ENCODE data around the gene DENND4A. TPM values are rescaled to one million over a fixed set of nuclear protein-coding genes. Genes with fewer than 3 reads are reported as not detected.

Gene DENND4A
- polyA plus RNA-seq, 1 experiment = 19.1 TPM

GRCh38 chr15:65804252-65804931 lies 12.3 kb upstream of the DENND4A start:
- H3K27ac ChIP-seq (ENCODE audit: low read depth, low read length) = no peak overlapping the region
- no peak overlapping the region for H3K4me3 ChIP-seq (ENCODE audit: low read depth, low read length)
- H3K27me3 ChIP-seq (ENCODE audit: control insufficient read depth, insufficient read depth, low read length) = no peaks in the 10 kb centered on the region
- CTCF ChIA-PET = interaction anchor here (1.1 kb wide), 1 partner anchor 20 kb away, joined by 7 read pairs; no protein-coding TSS in a partner anchor
- POLR2A ChIA-PET = no interaction called here
- no peak for DNase-seq (ENCODE audit: low read depth, low spot score)
- no peak for TF ChIP-seq CTCF (IDR thresholded peaks at IDR 0.05; ENCODE audit: low read depth, low read length)
- no peaks in the 10 kb centered on the region for H3K9me3 ChIP-seq (ENCODE audit: control insufficient read depth, insufficient read depth, low read length)

- POLR2A ChIA-PET = no interaction called here
- Histone ChIP-seq H3K4me3 (ENCODE audit: low read depth, low read length) (no peak overlapping the region), H3K9me3 (ENCODE audit: control insufficient read depth, insufficient read depth, low read length) (no peaks in the 10 kb centered on the region), H3K27me3 (ENCODE audit: control insufficient read depth, insufficient read depth, low read length) (no peaks in the 10 kb centered on the region), H3K27ac (ENCODE audit: low read depth, low read length) (no peak overlapping the region)
- no peak for TF ChIP-seq CTCF (IDR thresholded peaks at IDR 0.05; ENCODE audit: low read depth, low read length)
- no peak for DNase-seq (ENCODE audit: low read depth, low spot score)
- CTCF ChIA-PET = interaction anchor here (1.0 kb wide), 1 partner anchor 23 kb away, joined by 4 read pairs; no protein-coding TSS in a partner anchor
Observed at GRCh38 chr15:65801229-65801805, 9.2 kb upstream of the DENND4A start.

- no peak for TF ChIP-seq CTCF (IDR thresholded peaks at IDR 0.05; ENCODE audit: low read depth, low read length)
- Histone ChIP-seq H3K4me3 (ENCODE audit: low read depth, low read length) (no peak overlapping the region), H3K27ac (ENCODE audit: low read depth, low read length) (no peak overlapping the region), H3K9me3 (ENCODE audit: control insufficient read depth, insufficient read depth, low read length) (no peaks in the 10 kb centered on the region; the same call in 1 of the 2 replicates), H3K27me3 (ENCODE audit: control insufficient read depth, insufficient read depth, low read length) (no peaks in the 10 kb centered on the region)
- no peak for DNase-seq (ENCODE audit: low read depth, low spot score)
- ChIA-PET CTCF (interaction anchor here (0.5 kb wide), 1 partner anchor 186 kb away, joined by 3 read pairs; the partner anchor contains the start of gene INTS14), POLR2A (no interaction called here)
Observed at GRCh38 chr15:65796610-65797078, 4.6 kb upstream of the DENND4A start.

GRCh38 chr15:65795663-65796216 lies 3.6 kb upstream of the DENND4A start:
- DNase-seq (ENCODE audit: low read depth, low spot score) = no peak
- CTCF ChIA-PET = no interaction called here
- no peak for TF ChIP-seq CTCF (IDR thresholded peaks at IDR 0.05; ENCODE audit: low read depth, low read length)

GRCh38 chr15:65793818-65794104 lies 1.7 kb upstream of the DENND4A start:
- Histone ChIP-seq H3K4me3 (ENCODE audit: low read depth, low read length) (no peak overlapping the region), H3K27me3 (ENCODE audit: control insufficient read depth, insufficient read depth, low read length) (no peaks in the 10 kb centered on the region), H3K27ac (ENCODE audit: low read depth, low read length) (no peak overlapping the region), H3K9me3 (ENCODE audit: control insufficient read depth, insufficient read depth, low read length) (no peaks in the 10 kb centered on the region; the same call in 1 of the 2 replicates)
- no peak for TF ChIP-seq CTCF (IDR thresholded peaks at IDR 0.05; ENCODE audit: low read depth, low read length)
- POLR2A ChIA-PET = no interaction called here
- CTCF ChIA-PET = interaction anchor here (1.6 kb wide), 1 partner anchor 30 kb away, joined by 4 read pairs; no protein-coding TSS in a partner anchor
- DNase-seq (ENCODE audit: low read depth, low spot score) = no peak

More at GRCh38 chr15:65795663-65796216, 3.6 kb upstream of the DENND4A start:
- no peak overlapping the region for H3K4me3 ChIP-seq (ENCODE audit: low read depth, low read length)
- POLR2A ChIA-PET = no interaction called here
- H3K27ac ChIP-seq (ENCODE audit: low read depth, low read length) = no peak overlapping the region
- H3K9me3 ChIP-seq (ENCODE audit: control insufficient read depth, insufficient read depth, low read length) = no peaks in the 10 kb centered on the region; the same call in 1 of the 2 replicates
- no peaks in the 10 kb centered on the region for H3K27me3 ChIP-seq (ENCODE audit: control insufficient read depth, insufficient read depth, low read length)

Measured in AG04450 (cell line).